Measurements from ENCODE around the gene TMEM201. TPM values are rescaled to one million over a fixed set of nuclear protein-coding genes. Genes with fewer than 3 reads are reported as not detected.

TMEM201 gene, protein sequence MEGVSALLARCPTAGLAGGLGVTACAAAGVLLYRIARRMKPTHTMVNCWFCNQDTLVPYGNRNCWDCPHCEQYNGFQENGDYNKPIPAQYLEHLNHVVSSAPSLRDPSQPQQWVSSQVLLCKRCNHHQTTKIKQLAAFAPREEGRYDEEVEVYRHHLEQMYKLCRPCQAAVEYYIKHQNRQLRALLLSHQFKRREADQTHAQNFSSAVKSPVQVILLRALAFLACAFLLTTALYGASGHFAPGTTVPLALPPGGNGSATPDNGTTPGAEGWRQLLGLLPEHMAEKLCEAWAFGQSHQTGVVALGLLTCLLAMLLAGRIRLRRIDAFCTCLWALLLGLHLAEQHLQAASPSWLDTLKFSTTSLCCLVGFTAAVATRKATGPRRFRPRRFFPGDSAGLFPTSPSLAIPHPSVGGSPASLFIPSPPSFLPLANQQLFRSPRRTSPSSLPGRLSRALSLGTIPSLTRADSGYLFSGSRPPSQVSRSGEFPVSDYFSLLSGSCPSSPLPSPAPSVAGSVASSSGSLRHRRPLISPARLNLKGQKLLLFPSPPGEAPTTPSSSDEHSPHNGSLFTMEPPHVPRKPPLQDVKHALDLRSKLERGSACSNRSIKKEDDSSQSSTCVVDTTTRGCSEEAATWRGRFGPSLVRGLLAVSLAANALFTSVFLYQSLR
- total RNA-seq (2021) (17.2 and 17.4 TPM in 2 replicates), Bru-seq, nascent RNA (percentile 52 among the genes with signal in this experiment), BruChase-seq, experiment 1, labeled RNA remaining after a 2-hour chase (percentile 46 among the genes with signal in this experiment), BruChase-seq, experiment 2, labeled RNA remaining after a 6-hour chase (percentile 67 among the genes with signal in this experiment)
- long read RNA-seq, partial matches to known transcripts, result 5 of 17 reads
- long read RNA-seq, other reads (novel, unspliced or antisense), result 7 of 17 reads

DNA sequence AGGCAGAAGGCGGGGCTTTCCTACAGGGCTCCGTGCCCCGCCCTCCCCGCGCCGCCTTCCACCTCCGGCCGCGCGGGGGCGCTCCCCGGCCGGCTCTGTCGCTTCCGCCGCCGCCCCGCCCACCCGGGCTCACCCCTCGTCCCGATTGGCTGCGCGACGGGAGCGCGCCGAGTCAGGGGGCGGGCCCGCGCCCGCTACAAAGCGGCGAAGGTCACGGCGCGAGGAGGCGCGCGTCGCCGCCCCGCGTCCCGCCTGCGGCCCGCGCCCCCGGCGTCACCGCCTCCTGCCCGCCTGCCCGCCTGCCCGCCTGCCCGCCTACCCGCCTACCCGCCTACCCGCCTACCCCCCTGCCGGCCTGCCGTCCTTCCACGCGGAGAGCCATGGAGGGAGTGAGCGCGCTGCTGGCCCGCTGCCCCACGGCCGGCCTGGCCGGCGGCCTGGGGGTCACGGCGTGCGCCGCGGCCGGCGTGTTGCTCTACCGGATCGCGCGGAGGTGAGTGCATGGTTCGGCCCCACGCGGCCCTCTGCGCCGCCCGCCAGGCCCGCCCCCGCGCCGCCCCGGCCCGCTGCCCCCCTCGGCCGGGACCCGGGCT, at the start of gene TMEM201:
TMEM201 (plus strand) TSS at position 361 of the 593 bp plus-strand sequence; CDS start at position 381, 20 bp downstream.
- ChIA-PET CTCF (no interaction called here), POLR2A (ENCODE audit: unreplicated experiment) (no interaction called here)
- Histone ChIP-seq H3K4me1 (replicated peaks; ENCODE audit: insufficient read depth) (no peaks in the 10 kb centered on the region), H3K27me3 (ENCODE audit: insufficient read depth, low read depth) (no peaks in the 10 kb centered on the region), H3K79me2 (ENCODE audit: low read depth) (peaks cover 41% of the 10 kb centered on the region), H3K36me3 (ENCODE audit: low read depth) (no peaks in the 10 kb centered on the region), H3K4me3 (peak within 1 kb of the TSS; percentile 78), H4K20me1 (ENCODE audit: insufficient read depth) (peaks cover 7% of the 10 kb centered on the region; the same call in 1 of the 2 replicates), H3K27ac (no peak within 1 kb of the TSS), H3K4me2 (peak within 1 kb of the TSS; percentile 91), H3K9me3 (ENCODE audit: insufficient read depth, low read depth) (no peaks in the 10 kb centered on the region), H3F3A (ENCODE audit: insufficient read depth, low read depth) (no peaks in the 10 kb centered on the region), H3K9me2 (ENCODE audit: insufficient read depth) (no peaks in the 10 kb centered on the region), H2AFZ (peak within 1 kb of the TSS; percentile 79)
- BruUV-seq (replicated peaks), result no TSS peak
- intact Hi-C loops (cut with micrococcal nuclease; ENCODE audit: unreplicated experiment), result loop anchor here (5.0 kb wide), 1 partner anchor 279 kb away; no protein-coding TSS in a partner anchor
- peak; percentile 62 to 93 for DNase-seq
- TF ChIP-seq EZH2 (IDR thresholded peaks at IDR 0.05; ENCODE audit: low read depth), result no peak
- TF ChIP-seq, protein P1, sequence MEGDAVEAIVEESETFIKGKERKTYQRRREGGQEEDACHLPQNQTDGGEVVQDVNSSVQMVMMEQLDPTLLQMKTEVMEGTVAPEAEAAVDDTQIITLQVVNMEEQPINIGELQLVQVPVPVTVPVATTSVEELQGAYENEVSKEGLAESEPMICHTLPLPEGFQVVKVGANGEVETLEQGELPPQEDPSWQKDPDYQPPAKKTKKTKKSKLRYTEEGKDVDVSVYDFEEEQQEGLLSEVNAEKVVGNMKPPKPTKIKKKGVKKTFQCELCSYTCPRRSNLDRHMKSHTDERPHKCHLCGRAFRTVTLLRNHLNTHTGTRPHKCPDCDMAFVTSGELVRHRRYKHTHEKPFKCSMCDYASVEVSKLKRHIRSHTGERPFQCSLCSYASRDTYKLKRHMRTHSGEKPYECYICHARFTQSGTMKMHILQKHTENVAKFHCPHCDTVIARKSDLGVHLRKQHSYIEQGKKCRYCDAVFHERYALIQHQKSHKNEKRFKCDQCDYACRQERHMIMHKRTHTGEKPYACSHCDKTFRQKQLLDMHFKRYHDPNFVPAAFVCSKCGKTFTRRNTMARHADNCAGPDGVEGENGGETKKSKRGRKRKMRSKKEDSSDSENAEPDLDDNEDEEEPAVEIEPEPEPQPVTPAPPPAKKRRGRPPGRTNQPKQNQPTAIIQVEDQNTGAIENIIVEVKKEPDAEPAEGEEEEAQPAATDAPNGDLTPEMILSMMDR (conservative IDR thresholded peaks at IDR 0.05), result no peak

DNA sequence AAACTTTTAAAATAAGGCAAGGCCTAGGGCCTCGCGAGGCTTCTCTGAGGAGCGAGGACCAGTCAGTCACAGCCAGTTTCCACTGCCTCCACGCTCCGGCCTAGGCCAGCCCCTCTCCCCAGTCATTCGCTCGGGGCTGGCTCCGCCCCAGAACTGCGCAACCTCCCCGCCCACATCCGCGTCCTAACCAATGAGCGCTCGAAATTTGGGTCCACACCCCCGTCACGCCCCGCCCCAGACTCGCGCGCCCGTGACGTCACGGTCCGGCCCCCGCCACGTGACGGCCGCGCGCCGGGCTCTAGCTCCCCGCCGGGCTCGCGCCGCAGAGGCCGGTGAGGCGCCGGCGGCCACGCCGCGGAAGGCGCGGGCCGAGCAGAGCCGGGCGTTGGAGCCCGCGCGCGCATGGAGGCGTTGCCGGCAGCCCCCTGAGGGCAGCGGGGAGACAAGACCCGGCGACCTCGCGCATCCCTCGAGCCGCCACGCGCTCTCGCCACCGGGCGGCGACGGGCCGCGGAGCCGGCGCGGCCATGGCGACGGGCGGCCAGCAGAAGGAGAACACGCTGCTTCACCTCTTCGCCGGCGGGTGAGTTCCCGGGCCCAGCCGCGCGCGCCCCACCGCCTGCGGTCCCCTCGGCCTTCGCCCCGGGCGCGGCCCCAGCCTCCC, 49.4 kb upstream of the TMEM201 start, which contains the start of gene SLC25A33:
SLC25A33 (plus strand) TSS at position 301 of the 664 bp plus-strand sequence; CDS start at position 528, 227 bp downstream.
- intact Hi-C loops (cut with micrococcal nuclease; ENCODE audit: unreplicated experiment), result no loop called here
- H2AFZ ChIP-seq, result peak within 1 kb of the TSS; percentile 64
- peaks cover 38% of the 10 kb centered on the region for H3K79me2 ChIP-seq (ENCODE audit: low read depth)
- peak within 1 kb of the TSS; percentile 66 for H3K4me3 ChIP-seq
- H3K4me2 ChIP-seq, result peak within 1 kb of the TSS; percentile 82
- no peaks in the 10 kb centered on the region for H3K27me3 ChIP-seq (ENCODE audit: insufficient read depth, low read depth)
- ChIA-PET POLR2A (ENCODE audit: unreplicated experiment) (interaction anchor here (0.6 to 0.7 kb wide), 4 partner anchors 11 to 1352 kb away, joined by 3 to 7 read pairs (median 5); no protein-coding TSS in a partner anchor), CTCF (interaction anchor here (0.6 kb wide), 1 partner anchor 397 kb away, joined by 11 read pairs; no protein-coding TSS in a partner anchor)
- BruUV-seq (replicated peaks), result no TSS peak
- DNase-seq, result peak; percentile 73 to 98
- peaks cover 14% of the 10 kb centered on the region for H3K4me1 ChIP-seq (replicated peaks; ENCODE audit: insufficient read depth)
- no peaks in the 10 kb centered on the region for H3K36me3 ChIP-seq (ENCODE audit: low read depth)
- H3K9me3 ChIP-seq (ENCODE audit: insufficient read depth, low read depth), result no peaks in the 10 kb centered on the region
- TF ChIP-seq EZH2 (IDR thresholded peaks at IDR 0.05; ENCODE audit: low read depth), result no peak
- TF ChIP-seq, protein P1 (conservative IDR thresholded peaks at IDR 0.05), result no peak
- no peak within 1 kb of the TSS for H3K27ac ChIP-seq
- H4K20me1 ChIP-seq (ENCODE audit: insufficient read depth), result 0 out of 2 replicates have a peak, but pooled peaks cover 4% of the 10 kb centered on the region
- no peaks in the 10 kb centered on the region for H3K9me2 ChIP-seq (ENCODE audit: insufficient read depth)
- 0 out of 2 replicates have a peak, but pooled peaks cover 4% of the 10 kb centered on the region for H3F3A ChIP-seq (ENCODE audit: insufficient read depth, low read depth)

Data from PC-9 (cell line).